WTC11 (cell line): ENCODE measurements around the gene CCDC136.

ENCODE experiments used
- JUN ChIP-seq: sonication (generic); formaldehyde crosslinking; IDR thresholded peaks from 2 replicates; pipeline ENCODE4 v1.8.0; 2023; ENCODE audit warnings: mild to moderate bottlenecking, missing genetic modification reagents
- ZNF219 ChIP-seq: sonication (generic); formaldehyde crosslinking; IDR thresholded peaks from 2 replicates; pipeline ENCODE4 v1.8.0; 2023; ENCODE audit warnings: missing genetic modification reagents, mild to moderate bottlenecking, borderline replicate concordance
- TF ChIP-seq, protein P1 (sequence below): sonication (generic); formaldehyde crosslinking; IDR thresholded peaks from 2 replicates; pipeline ENCODE4 v1.8.0; 2022; ENCODE audit warnings: mild to moderate bottlenecking, missing genetic modification reagents
- TF ChIP-seq, protein P2 (sequence below): fragments of 200-600 bp; IDR thresholded peaks from 2 replicates; pipeline ENCODE4 v1.8.0; 2022; ENCODE audit warnings: antibody characterized with exemption
- TF ChIP-seq, protein P3 (sequence below): fragments of 250-450 bp; sonication (Bioruptor Pico); IDR thresholded peaks from 2 replicates; pipeline ENCODE4 v2.1.2; 2022; ENCODE audit warnings: mild to moderate bottlenecking, moderate library complexity
- TF ChIP-seq, protein P4 (sequence below): sonication (generic); formaldehyde crosslinking; IDR thresholded peaks from 2 replicates; pipeline ENCODE4 v1.8.0; 2022; ENCODE audit warnings: missing genetic modification reagents
- TF ChIP-seq, protein P5 (sequence below): sonication (generic); formaldehyde crosslinking; IDR thresholded peaks from 2 replicates; pipeline ENCODE4 v1.8.1; 2022; ENCODE audit warnings: low read depth, missing genetic modification reagents, borderline replicate concordance

DNA sequence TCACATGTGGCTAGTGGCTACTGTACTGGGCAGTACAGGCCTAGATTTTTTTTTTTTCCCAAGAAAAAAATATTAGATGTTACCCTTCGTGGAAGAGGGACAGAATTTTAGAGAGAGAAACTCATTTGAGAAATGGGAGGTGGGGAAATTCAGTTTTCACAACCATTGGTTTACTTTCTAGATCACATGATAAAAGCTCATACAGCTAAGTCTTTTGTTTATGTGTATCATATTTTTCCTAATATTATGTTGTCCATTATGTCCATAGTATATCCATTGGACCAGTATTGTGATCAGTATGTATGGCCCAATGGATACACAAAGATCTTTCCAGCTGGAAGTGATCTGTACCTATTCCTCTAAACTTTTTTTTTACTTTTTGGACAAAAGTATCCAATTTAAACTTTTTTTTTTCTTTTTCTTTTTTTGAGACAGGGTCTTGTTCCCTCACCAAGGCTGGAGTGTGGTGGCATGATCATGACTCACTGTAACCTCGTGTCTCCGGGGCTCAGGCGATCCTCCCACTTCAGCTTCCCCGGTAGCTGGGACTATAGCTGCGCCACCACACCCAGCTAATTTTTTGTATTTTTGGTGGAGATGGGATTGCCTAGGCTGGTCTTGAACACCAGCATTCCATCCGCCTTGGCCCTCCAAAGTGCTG is 48.5 kb upstream of the CCDC136 start:
- TF ChIP-seq, protein P1, sequence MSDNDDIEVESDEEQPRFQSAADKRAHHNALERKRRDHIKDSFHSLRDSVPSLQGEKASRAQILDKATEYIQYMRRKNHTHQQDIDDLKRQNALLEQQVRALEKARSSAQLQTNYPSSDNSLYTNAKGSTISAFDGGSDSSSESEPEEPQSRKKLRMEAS (CRISPR knock-in tag) = no peak
- TF ChIP-seq, protein P2, sequence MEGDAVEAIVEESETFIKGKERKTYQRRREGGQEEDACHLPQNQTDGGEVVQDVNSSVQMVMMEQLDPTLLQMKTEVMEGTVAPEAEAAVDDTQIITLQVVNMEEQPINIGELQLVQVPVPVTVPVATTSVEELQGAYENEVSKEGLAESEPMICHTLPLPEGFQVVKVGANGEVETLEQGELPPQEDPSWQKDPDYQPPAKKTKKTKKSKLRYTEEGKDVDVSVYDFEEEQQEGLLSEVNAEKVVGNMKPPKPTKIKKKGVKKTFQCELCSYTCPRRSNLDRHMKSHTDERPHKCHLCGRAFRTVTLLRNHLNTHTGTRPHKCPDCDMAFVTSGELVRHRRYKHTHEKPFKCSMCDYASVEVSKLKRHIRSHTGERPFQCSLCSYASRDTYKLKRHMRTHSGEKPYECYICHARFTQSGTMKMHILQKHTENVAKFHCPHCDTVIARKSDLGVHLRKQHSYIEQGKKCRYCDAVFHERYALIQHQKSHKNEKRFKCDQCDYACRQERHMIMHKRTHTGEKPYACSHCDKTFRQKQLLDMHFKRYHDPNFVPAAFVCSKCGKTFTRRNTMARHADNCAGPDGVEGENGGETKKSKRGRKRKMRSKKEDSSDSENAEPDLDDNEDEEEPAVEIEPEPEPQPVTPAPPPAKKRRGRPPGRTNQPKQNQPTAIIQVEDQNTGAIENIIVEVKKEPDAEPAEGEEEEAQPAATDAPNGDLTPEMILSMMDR = no peak
- TF ChIP-seq JUN (CRISPR knock-in tag) = no peak
- TF ChIP-seq, protein P3, sequence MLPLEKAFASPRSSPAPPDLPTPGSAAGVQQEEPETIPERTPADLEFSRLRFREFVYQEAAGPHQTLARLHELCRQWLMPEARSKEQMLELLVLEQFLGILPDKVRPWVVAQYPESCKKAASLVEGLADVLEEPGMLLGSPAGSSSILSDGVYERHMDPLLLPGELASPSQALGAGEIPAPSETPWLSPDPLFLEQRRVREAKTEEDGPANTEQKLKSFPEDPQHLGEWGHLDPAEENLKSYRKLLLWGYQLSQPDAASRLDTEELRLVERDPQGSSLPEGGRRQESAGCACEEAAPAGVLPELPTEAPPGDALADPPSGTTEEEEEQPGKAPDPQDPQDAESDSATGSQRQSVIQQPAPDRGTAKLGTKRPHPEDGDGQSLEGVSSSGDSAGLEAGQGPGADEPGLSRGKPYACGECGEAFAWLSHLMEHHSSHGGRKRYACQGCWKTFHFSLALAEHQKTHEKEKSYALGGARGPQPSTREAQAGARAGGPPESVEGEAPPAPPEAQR (CRISPR knock-in tag) = no peak
- TF ChIP-seq, protein P4, sequence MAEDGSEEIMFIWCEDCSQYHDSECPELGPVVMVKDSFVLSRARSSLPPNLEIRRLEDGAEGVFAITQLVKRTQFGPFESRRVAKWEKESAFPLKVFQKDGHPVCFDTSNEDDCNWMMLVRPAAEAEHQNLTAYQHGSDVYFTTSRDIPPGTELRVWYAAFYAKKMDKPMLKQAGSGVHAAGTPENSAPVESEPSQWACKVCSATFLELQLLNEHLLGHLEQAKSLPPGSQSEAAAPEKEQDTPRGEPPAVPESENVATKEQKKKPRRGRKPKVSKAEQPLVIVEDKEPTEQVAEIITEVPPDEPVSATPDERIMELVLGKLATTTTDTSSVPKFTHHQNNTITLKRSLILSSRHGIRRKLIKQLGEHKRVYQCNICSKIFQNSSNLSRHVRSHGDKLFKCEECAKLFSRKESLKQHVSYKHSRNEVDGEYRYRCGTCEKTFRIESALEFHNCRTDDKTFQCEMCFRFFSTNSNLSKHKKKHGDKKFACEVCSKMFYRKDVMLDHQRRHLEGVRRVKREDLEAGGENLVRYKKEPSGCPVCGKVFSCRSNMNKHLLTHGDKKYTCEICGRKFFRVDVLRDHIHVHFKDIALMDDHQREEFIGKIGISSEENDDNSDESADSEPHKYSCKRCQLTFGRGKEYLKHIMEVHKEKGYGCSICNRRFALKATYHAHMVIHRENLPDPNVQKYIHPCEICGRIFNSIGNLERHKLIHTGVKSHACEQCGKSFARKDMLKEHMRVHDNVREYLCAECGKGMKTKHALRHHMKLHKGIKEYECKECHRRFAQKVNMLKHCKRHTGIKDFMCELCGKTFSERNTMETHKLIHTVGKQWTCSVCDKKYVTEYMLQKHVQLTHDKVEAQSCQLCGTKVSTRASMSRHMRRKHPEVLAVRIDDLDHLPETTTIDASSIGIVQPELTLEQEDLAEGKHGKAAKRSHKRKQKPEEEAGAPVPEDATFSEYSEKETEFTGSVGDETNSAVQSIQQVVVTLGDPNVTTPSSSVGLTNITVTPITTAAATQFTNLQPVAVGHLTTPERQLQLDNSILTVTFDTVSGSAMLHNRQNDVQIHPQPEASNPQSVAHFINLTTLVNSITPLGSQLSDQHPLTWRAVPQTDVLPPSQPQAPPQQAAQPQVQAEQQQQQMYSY (CRISPR knock-in tag) = no peak
- no peak for TF ChIP-seq ZNF219 (CRISPR knock-in tag)
- TF ChIP-seq, protein P5, sequence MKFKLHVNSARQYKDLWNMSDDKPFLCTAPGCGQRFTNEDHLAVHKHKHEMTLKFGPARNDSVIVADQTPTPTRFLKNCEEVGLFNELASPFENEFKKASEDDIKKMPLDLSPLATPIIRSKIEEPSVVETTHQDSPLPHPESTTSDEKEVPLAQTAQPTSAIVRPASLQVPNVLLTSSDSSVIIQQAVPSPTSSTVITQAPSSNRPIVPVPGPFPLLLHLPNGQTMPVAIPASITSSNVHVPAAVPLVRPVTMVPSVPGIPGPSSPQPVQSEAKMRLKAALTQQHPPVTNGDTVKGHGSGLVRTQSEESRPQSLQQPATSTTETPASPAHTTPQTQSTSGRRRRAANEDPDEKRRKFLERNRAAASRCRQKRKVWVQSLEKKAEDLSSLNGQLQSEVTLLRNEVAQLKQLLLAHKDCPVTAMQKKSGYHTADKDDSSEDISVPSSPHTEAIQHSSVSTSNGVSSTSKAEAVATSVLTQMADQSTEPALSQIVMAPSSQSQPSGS (CRISPR knock-in tag) = no peak
